SK-N-MC (cell line): Measurements from ENCODE around the gene FBLN7.

Experiments used
- EZH2 ChIP-seq: fragments of 200-600 bp; sonication (generic); IDR thresholded peaks from one replicate; pipeline ENCODE4 v1.6.1; 2017; ENCODE audit warnings: antibody characterized with exemption
- FOXP2 ChIP-seq: optimal IDR thresholded peaks from 2 replicates; pipeline ENCODE3; 2011; ENCODE audit warnings: mild to moderate bottlenecking, moderate library complexity; ENCODE audit not compliant: insufficient read depth; ENCODE audit errors: extremely low read length, control extremely low read depth
- POLR2AphosphoS5 ChIP-seq: IDR thresholded peaks from 2 replicates; pipeline ENCODE4 v1.6.1; 2012; ENCODE audit warnings: mild to moderate bottlenecking, low read depth, low read length, borderline replicate concordance

GRCh38 chr2:112201696-112202430 lies 63.7 kb downstream of the FBLN7 start:
- TF ChIP-seq EZH2 = no peak
- no peak for TF ChIP-seq POLR2AphosphoS5
- no peak for TF ChIP-seq FOXP2
